NCI-H1436 treated with DMSO at 0.1 percent for 48 hours (cell line): ENCODE results near the gene ATP5F1D.
A peak's percentile ranks its signal among the peaks of the same experiment; 100 is the strongest.

ENCODE experiments used
- DNase-seq: peaks from one replicate; lab custom pipeline; 2025; lab: John Stamatoyannopoulos, UW

The ATP5F1D gene

GRCh38 chr19:1270854-1271527, 29.4 kb downstream of the ATP5F1D start:
- no peak for DNase-seq

GRCh38 chr19:1271528-1272422, 30.2 kb downstream of the ATP5F1D start:
- no peak for DNase-seq

- DNase-seq, result no peak
Measured at GRCh38 chr19:1272423-1273262, 31.1 kb downstream of the ATP5F1D start.

GRCh38 chr19:1273263-1274041, 31.9 kb downstream of the ATP5F1D start:
- no peak for DNase-seq

- DNase-seq, result no peak
Measured at GRCh38 chr19:1274081-1274851, 32.7 kb downstream of the ATP5F1D start.

GRCh38 chr19:1274852-1275259, 33.3 kb downstream of the ATP5F1D start:
- no peak for DNase-seq

GRCh38 chr19:1275260-1275975, 33.9 kb downstream of the ATP5F1D start, which contains the start of gene FAM174C:
TSS of gene FAM174C (plus strand) at chr19:1275530. CDS start at chr19:1275550, 20 bp downstream.
- peak; percentile 65 for DNase-seq

- no peak for DNase-seq
Measured at GRCh38 chr19:1275976-1276627, 34.6 kb downstream of the ATP5F1D start.

- no peak for DNase-seq
Measured at GRCh38 chr19:1276628-1277022, 35.1 kb downstream of the ATP5F1D start.

GRCh38 chr19:1277061-1277460, 35.5 kb downstream of the ATP5F1D start:
- DNase-seq, result no peak

- no peak for DNase-seq
Measured at GRCh38 chr19:1278074-1278473, 36.5 kb downstream of the ATP5F1D start.

- DNase-seq, result no peak
Measured at GRCh38 chr19:1278713-1279660, 37.4 kb downstream of the ATP5F1D start.

GRCh38 chr19:1279782-1280341, 38.3 kb downstream of the ATP5F1D start:
- DNase-seq, result no peak

GRCh38 chr19:1280636-1281568, 39.4 kb downstream of the ATP5F1D start:
- no peak for DNase-seq

GRCh38 chr19:1281569-1282287, 40.2 kb downstream of the ATP5F1D start:
- no peak for DNase-seq

GRCh38 chr19:1282588-1283206, 41.1 kb downstream of the ATP5F1D start:
- DNase-seq, result no peak
